A673 (cell line): ENCODE measurements around the gene ATP8B1.

Experiments
- EZH2 ChIP-seq: fragments of 200-600 bp; sonication (generic); IDR thresholded peaks from 2 replicates; pipeline ENCODE4 v1.6.1; 2017; ENCODE audit warnings: borderline replicate concordance, low read depth, mild to moderate bottlenecking, mixed read lengths, antibody characterized with exemption, low read length; ENCODE audit not compliant: poor library complexity, severe bottlenecking
- TF ChIP-seq, protein P1 (sequence below): fragments of 300-800, 200-600 bp; sonication (generic); conservative IDR thresholded peaks from 2 replicates; pipeline ENCODE4 v1.5.1; 2017; ENCODE audit warnings: low read depth, mild to moderate bottlenecking, antibody characterized with exemption, low read length, moderate library complexity, mixed read lengths

DNA sequence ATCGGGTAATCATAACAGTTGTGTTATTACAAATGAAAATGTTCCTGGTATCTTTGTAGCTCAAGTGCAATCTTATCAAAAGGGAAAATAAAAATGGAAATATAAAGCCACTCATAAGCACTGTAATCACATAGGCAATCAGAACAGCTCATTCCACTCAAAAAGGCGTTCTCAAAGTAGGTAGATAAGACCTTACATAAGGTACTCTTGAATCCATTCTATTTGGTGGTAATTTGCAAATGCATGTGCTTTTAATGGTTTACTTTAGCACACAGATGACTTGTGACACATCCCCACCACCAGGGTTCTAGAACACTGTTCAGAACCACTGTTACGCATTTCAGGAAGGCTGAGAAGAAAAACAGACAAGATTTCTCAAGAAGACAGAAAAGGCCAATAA is 94.8 kb downstream of the ATP8B1 start:
- TF ChIP-seq, protein P1, sequence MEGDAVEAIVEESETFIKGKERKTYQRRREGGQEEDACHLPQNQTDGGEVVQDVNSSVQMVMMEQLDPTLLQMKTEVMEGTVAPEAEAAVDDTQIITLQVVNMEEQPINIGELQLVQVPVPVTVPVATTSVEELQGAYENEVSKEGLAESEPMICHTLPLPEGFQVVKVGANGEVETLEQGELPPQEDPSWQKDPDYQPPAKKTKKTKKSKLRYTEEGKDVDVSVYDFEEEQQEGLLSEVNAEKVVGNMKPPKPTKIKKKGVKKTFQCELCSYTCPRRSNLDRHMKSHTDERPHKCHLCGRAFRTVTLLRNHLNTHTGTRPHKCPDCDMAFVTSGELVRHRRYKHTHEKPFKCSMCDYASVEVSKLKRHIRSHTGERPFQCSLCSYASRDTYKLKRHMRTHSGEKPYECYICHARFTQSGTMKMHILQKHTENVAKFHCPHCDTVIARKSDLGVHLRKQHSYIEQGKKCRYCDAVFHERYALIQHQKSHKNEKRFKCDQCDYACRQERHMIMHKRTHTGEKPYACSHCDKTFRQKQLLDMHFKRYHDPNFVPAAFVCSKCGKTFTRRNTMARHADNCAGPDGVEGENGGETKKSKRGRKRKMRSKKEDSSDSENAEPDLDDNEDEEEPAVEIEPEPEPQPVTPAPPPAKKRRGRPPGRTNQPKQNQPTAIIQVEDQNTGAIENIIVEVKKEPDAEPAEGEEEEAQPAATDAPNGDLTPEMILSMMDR: no peak
- no peak for TF ChIP-seq EZH2
